Hepatocyte (in vitro differentiated cells): Measurements from ENCODE around the gene NRCAM.

ENCODE experiments used
- EZH2 ChIP-seq: fragments of 200-600 bp; sonication (generic); IDR thresholded peaks from 2 replicates; pipeline ENCODE4 v1.6.1; 2016; ENCODE audit warnings: antibody characterized with exemption, mild to moderate bottlenecking, borderline replicate concordance
- EZH2phosphoT487 ChIP-seq: fragments of 200-600 bp; sonication (generic); IDR thresholded peaks from one replicate; pipeline ENCODE4 v1.6.1; 2018; ENCODE audit warnings: antibody characterized with exemption, mild to moderate bottlenecking, low read depth, moderate library complexity; ENCODE audit not compliant: unreplicated experiment, severe bottlenecking
- TF ChIP-seq, protein P1 (sequence below): fragments of 200-600 bp; sonication (generic); IDR thresholded peaks from 2 replicates; pipeline ENCODE4 v1.5.1; 2016; ENCODE audit warnings: antibody characterized with exemption, mild to moderate bottlenecking; ENCODE audit not compliant: poor library complexity

DNA sequence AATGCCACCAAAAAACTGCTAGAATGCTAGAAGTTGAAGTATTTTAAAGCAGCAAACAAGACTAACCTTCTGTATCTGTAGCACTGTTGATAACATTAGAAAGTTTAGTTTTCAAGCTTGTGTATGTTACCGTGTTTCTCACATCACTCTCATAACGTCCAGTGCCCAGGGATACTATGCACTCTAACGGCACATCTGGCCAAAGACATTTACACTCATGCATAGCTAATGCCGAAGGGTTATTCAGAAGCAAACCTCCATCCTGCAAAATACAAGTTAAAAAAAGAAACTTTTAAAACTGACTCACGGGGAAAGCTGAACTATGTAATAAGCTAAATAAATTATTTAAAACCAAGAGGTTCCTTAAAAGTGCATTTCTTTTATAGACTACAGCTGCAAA lies 22.9 kb upstream of the NRCAM start:
- TF ChIP-seq, protein P1, sequence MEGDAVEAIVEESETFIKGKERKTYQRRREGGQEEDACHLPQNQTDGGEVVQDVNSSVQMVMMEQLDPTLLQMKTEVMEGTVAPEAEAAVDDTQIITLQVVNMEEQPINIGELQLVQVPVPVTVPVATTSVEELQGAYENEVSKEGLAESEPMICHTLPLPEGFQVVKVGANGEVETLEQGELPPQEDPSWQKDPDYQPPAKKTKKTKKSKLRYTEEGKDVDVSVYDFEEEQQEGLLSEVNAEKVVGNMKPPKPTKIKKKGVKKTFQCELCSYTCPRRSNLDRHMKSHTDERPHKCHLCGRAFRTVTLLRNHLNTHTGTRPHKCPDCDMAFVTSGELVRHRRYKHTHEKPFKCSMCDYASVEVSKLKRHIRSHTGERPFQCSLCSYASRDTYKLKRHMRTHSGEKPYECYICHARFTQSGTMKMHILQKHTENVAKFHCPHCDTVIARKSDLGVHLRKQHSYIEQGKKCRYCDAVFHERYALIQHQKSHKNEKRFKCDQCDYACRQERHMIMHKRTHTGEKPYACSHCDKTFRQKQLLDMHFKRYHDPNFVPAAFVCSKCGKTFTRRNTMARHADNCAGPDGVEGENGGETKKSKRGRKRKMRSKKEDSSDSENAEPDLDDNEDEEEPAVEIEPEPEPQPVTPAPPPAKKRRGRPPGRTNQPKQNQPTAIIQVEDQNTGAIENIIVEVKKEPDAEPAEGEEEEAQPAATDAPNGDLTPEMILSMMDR: no peak
- TF ChIP-seq EZH2phosphoT487 (no peak), EZH2 (no peak)
